Tongue (tissue), 3 donors: Measurements from ENCODE around the gene SPRR1A. TPM values are rescaled to one million over a fixed set of nuclear protein-coding genes. Genes with fewer than 3 reads are reported as not detected.

ENCODE experiments used
- DNase-seq: peaks from one replicate; pipeline ENCODE4 v3.0.0-alpha.2; 2015
- small RNA-seq: library from RNA; depleted of rRNA; stranded (forward); fragments of <200 nt; gene quantifications from one replicate; pipeline ENCODE3, GENCODE V24; 2014; ENCODE audit warnings: low replicate concordance
- total RNA-seq: library from RNA; depleted of rRNA; stranded (reverse); fragments of >200 nt; gene quantifications from one replicate; pipeline ENCODE4 v1.2.3, GENCODE V29; 2014

Gene SPRR1A
- total RNA-seq, 1 donor from 2014 or later, result not detected

DNA sequence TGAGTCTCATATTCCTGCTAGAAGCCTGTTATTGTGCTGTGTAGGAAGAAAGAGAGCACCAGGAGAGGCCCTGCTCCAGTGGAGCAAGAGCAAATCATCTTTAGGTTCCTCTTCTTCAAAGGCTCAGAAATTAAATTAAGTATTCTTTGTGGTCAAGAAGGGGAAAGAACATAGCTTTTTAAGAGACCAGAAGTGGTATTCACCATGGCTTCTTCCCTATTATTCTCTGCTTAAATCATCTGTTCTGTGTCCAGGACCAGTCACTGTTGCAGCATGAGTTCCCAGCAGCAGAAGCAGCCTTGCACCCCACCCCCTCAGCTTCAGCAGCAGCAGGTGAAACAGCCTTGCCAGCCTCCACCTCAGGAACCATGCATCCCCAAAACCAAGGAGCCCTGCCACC lies 48.2 kb downstream of the SPRR1A start:
- DNase-seq, result no peak

- DNase-seq, result peak; percentile 14
These were observed 48.9 kb downstream of the SPRR1A start for GRCh38 chr1:153032677-153033308.

- no peak for DNase-seq
These were observed 51.3 kb downstream of the SPRR1A start for GRCh38 chr1:153035211-153035610.

Small RNAs within 50 kb of the gene (small RNA-seq; reads per million reads assigned to genes)
- gene AL356867.1 (not detected), gene RF00322 (not detected), gene SPRR1A (not detected)

Other genes with a start within 250 kb of the SPRR1A start
- 0.21 TPM for gene KPRP, start 226.1 kb upstream of the SPRR1A start, total RNA-seq
- not detected for gene LCE1F, start 208.9 kb upstream of the SPRR1A start, total RNA-seq
- gene LCE1E, start 197.8 kb upstream of the SPRR1A start, total RNA-seq, result not detected
- not detected for gene LCE1D, start 187.4 kb upstream of the SPRR1A start, total RNA-seq
- gene LCE1C, start 177.4 kb upstream of the SPRR1A start, total RNA-seq, result not detected
- not detected for gene LCE1B, start 172.1 kb upstream of the SPRR1A start, total RNA-seq
- gene LCE1A, start 156.6 kb upstream of the SPRR1A start, total RNA-seq, result not detected
- not detected for gene LCE6A, start 141.2 kb upstream of the SPRR1A start, total RNA-seq
- not detected for gene LCE7A, start 124.1 kb upstream of the SPRR1A start, total RNA-seq
- not detected for gene SMCP, start 105.8 kb upstream of the SPRR1A start, total RNA-seq
- 7.7 TPM for gene IVL, start 75.5 kb upstream of the SPRR1A start, total RNA-seq
- gene SPRR5, start 36.9 kb upstream of the SPRR1A start, total RNA-seq, result not detected
- not detected for gene SPRR4, start 13.4 kb upstream of the SPRR1A start, total RNA-seq
- gene SPRR3, start 17.7 kb downstream of the SPRR1A start, total RNA-seq, result 58.0 TPM
- gene SPRR1B, start 47.1 kb downstream of the SPRR1A start, total RNA-seq, result 1.3 TPM
- gene SPRR2D, start 57.0 kb downstream of the SPRR1A start, total RNA-seq, result not detected
- gene SPRR2A, start 73.4 kb downstream of the SPRR1A start, total RNA-seq, result 3.1 TPM
- not detected for gene SPRR2B, start 87.5 kb downstream of the SPRR1A start, total RNA-seq
- not detected for gene SPRR2E, start 110.4 kb downstream of the SPRR1A start, total RNA-seq
- not detected for gene SPRR2F, start 129.4 kb downstream of the SPRR1A start, total RNA-seq
- gene SPRR2G, start 166.8 kb downstream of the SPRR1A start, total RNA-seq, result not detected
- gene LELP1, start 219.3 kb downstream of the SPRR1A start, total RNA-seq, result not detected
- gene PRR9, start 233.5 kb downstream of the SPRR1A start, total RNA-seq, result not detected